Testis (tissue), 3 donors: ENCODE results near the gene CTBP2. TPM values are rescaled to one million over a fixed set of nuclear protein-coding genes. Genes with fewer than 3 reads are reported as not detected.
"Not testable (repeated sequence)": the region's sequence is repeated elsewhere in the genome, so short reads cannot be mapped to it uniquely, and the experiment has no call there.

Experiments
- DNase-seq: peaks from one replicate; pipeline ENCODE4 v3.0.0-alpha.2; 2019
- H3K27ac ChIP-seq, 2 donors: fragments of 200-600 bp; sonication (generic); one replicate each; pipeline ENCODE4 v1.5.1; 2019
- H3K27me3 ChIP-seq: fragments of 200-600 bp; sonication (generic); one replicate; pipeline ENCODE4 v1.5.1; 2019
- H3K36me3 ChIP-seq: fragments of 200-600 bp; sonication (generic); one replicate; pipeline ENCODE4 v1.5.1; 2017; ENCODE audit warnings: low read depth; ENCODE audit errors: missing control alignments
- H3K4me1 ChIP-seq: fragments of 200-600 bp; sonication (generic); one replicate; pipeline ENCODE4 v1.5.1; 2019
- H3K4me3 ChIP-seq, 2 donors: fragments of 200-600 bp; sonication (generic); one replicate each; pipeline ENCODE4 v1.5.1; 2017 to 2019
- H3K9me3 ChIP-seq: fragments of 200-600 bp; sonication (generic); one replicate; pipeline ENCODE4 v1.5.1; 2017
- POLR2A ChIP-seq: fragments of 450-650 bp; IDR thresholded peaks from one replicate; pipeline ENCODE4 v1.6.1; 2017; ENCODE audit warnings: antibody characterized with exemption, mild to moderate bottlenecking, moderate library complexity
- WGBS, 2 donors: methylation state at CpG; one replicate each; pipeline ENCODE4 v1.1.5; 2018; 5-methylcytosine and 5-hydroxymethylcytosine counted together
- intact Hi-C: fragments of 100-400 bp; cut with DNase I; formaldehyde crosslinking; loops from one replicate; pipeline ENCODE4 v1.15.1; 2023; ENCODE audit warnings: low total_unique reads
- polyA plus RNA-seq: library from polyadenylated mRNA; stranded (reverse); fragments of 350-450 nt; fragmentation: Illumina TruSeq; extraction: RNeasy Lipid Tissue Mini Kit (QIAGEN cat#74804); gene quantifications from one replicate; pipeline ENCODE4 v1.2.3, GENCODE V29; 2014; ENCODE audit warnings: low read depth, low replicate concordance; ENCODE audit not compliant: insufficient read depth
- total RNA-seq, 2 donors: library from RNA; depleted of rRNA; stranded (reverse); fragments of >200 nt; gene quantifications; one replicate each; pipeline ENCODE4 v1.2.3, GENCODE V29; 2016
- TF ChIP-seq, protein P1 (sequence below), 3 experiments: fragments of 450-650 bp in 2 of 3; fragments of 200-600 bp in 1 of 3; sonication (generic) in 1 of 3; IDR thresholded peaks; one replicate each; pipeline ENCODE4 v1.5.1; 2016 to 2019; ENCODE audit warnings: antibody characterized with exemption in 3 of 3, mild to moderate bottlenecking in 2 of 3, moderate library complexity in 1 of 3

The CTBP2 gene
- total and polyA plus RNA-seq, 3 donors from 2014 or later = 44.7 to 79.5 (median 52.4) TPM

DNA sequence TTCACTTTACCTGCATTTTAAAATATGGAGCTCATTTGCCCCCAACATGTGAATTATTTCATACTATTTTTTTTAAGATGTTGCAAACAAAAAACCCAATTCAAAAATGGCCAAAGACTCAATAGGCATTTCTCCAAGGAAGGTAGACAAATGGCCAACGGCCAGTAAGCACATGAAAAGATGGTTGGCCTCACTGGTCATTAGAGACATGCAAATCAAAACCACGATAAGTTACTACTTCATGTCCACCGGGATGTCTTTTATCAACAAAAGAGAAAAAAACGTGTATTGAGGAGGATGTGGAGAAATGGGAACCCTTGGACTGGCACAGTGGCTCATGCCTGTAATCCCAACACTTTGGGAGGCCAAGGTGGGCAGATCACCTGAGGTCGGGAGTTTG, 3.4 kb upstream of the CTBP2 start:
- Histone ChIP-seq H3K4me3 (no peak overlapping the region), H3K27ac (no peak overlapping the region), H3K27me3 (no peaks in the 10 kb centered on the region), H3K4me1 (no peaks in the 10 kb centered on the region), H3K9me3 (no peaks in the 10 kb centered on the region), H3K36me3 (no peaks in the 10 kb centered on the region)
- TF ChIP-seq, protein P1, sequence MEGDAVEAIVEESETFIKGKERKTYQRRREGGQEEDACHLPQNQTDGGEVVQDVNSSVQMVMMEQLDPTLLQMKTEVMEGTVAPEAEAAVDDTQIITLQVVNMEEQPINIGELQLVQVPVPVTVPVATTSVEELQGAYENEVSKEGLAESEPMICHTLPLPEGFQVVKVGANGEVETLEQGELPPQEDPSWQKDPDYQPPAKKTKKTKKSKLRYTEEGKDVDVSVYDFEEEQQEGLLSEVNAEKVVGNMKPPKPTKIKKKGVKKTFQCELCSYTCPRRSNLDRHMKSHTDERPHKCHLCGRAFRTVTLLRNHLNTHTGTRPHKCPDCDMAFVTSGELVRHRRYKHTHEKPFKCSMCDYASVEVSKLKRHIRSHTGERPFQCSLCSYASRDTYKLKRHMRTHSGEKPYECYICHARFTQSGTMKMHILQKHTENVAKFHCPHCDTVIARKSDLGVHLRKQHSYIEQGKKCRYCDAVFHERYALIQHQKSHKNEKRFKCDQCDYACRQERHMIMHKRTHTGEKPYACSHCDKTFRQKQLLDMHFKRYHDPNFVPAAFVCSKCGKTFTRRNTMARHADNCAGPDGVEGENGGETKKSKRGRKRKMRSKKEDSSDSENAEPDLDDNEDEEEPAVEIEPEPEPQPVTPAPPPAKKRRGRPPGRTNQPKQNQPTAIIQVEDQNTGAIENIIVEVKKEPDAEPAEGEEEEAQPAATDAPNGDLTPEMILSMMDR (IDR thresholded peaks at IDR 0.05) = no peak
- TF ChIP-seq POLR2A = no peak
- intact Hi-C loops = loop anchor here (5.0 kb wide), 1 partner anchor 107 kb away; no protein-coding TSS in a partner anchor
- DNase-seq = no peak
- WGBS, 2 donors = 60 to 62% methylated on average over 5 of the region's 5 CpGs

DNA sequence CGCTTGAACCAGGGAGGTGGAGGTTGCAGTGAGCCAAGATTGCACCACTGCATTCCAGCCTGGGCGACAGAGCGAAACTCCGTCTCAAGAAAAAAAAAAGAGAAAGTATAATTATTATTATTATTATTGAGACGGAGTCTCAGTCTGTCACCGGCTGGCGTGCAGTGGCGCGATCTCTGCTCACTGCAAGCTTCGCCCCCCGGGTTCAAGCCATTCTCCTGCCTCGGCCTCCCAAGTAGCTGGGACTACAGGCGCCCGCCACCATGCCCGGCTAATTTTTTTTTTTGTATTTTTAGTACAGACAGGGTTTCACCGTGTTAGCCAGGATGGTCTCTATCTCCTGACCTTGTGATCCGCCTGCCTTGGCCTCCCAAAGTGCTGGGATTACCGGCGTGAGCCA, 2.9 kb upstream of the CTBP2 start:
- intact Hi-C loops = loop anchor here (5.0 kb wide), 1 partner anchor 106 kb away; no protein-coding TSS in a partner anchor
- DNase-seq = not testable (repeated sequence)
- 63 to 73% methylated on average over 19 of the region's 19 CpGs for WGBS, 2 donors

DNA sequence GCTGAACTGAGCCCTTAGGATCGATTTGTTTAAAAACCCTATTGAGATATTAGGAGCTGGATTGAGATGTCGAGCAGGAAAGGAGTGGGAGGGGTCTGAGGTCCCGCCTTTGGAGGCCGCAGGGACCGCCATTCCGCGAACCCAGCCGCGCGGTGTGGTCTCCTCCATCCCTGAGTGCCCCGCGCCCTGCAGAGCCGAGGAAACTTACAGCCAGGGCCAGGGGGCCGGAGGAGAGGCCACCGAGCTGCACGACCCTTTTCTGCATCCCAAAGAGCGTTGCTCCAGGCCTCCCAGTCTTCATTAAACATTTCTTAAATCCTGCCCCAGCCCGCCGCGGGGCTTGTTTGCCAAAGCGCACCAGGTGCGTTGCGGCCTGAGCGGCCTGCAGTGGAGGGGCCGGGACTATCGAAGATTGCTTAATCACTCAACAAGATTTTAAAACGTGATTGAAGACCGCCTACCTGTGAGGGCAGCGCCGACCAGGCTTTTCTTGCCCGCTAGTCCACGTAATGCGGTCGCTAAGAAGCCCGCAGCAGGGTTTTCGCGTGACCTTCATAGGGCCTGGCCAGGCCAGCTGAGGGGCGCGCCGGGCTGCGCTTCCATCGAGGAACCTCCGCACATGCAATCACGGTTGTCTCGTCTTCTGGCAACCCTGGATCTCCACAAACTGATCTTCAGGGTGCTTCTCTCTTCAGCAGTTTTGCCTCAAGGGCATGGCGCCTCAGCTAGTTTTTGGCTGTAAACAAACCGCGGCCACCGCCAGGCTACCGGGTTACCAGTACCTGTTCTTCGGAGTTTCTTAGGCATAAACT, 2.0 kb upstream of the CTBP2 start:
- Histone ChIP-seq H3K4me1 (peaks cover 5% of the 10 kb centered on the region), H3K36me3 (no peaks in the 10 kb centered on the region), H3K27ac (peak overlapping the region; percentile 88 to 99), H3K9me3 (no peaks in the 10 kb centered on the region), H3K4me3 (peak overlapping the region; percentile 79 to 89), H3K27me3 (no peaks in the 10 kb centered on the region)
- WGBS, 2 donors = 46 to 52% methylated on average over 32 to 51 of the region's 51 CpGs
- DNase-seq = no peak
- intact Hi-C loops = loop anchor here (5.0 kb wide), 1 partner anchor 105 kb away; no protein-coding TSS in a partner anchor
- TF ChIP-seq, protein P1 (IDR thresholded peaks at IDR 0.05) = no peak
- TF ChIP-seq POLR2A = no peak

More for the DNA sequence above, 2.9 kb upstream of the CTBP2 start:
- H3K4me3 ChIP-seq, H3K27ac ChIP-seq, H3K27me3 ChIP-seq, H3K9me3 ChIP-seq, H3K4me1 ChIP-seq, H3K36me3 ChIP-seq: not testable (repeated sequence)

DNA sequence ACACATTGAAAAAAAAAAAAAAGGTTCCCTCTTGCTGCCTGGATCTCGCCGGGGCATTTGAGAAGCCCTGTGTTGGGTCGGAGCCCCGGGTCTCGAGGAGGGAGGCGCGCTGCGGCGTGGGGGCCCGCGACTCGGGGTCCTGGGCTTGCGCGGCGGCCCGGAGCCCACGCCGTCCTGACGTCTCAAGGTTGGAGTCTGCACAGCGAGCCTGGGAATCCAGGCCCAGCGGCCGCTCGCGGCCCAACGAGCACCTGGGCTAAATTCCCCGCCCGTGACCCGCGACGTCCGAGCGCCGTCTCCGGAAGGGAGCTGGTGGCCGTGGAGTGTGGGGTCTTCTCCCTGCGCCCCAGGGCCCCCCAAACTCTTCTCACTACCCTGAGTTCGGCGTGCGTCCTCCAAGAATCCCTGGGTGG, 1.4 kb upstream of the CTBP2 start:
- Histone ChIP-seq H3K27ac (peak overlapping the region; percentile 88 to 99), H3K4me1 (peaks cover 10% of the 10 kb centered on the region), H3K4me3 (peak overlapping the region; percentile 79 to 89), H3K9me3 (no peaks in the 10 kb centered on the region), H3K27me3 (no peaks in the 10 kb centered on the region), H3K36me3 (no peaks in the 10 kb centered on the region)
- DNase-seq = no peak
- 1 to 4% methylated on average over 17 to 39 of the region's 39 CpGs for WGBS, 2 donors
- intact Hi-C loops = loop anchor here (5.0 kb wide), 1 partner anchor 104 kb away; no protein-coding TSS in a partner anchor
- TF ChIP-seq, protein P1 (IDR thresholded peaks at IDR 0.05) = no peak
- TF ChIP-seq POLR2A = no peak

DNA sequence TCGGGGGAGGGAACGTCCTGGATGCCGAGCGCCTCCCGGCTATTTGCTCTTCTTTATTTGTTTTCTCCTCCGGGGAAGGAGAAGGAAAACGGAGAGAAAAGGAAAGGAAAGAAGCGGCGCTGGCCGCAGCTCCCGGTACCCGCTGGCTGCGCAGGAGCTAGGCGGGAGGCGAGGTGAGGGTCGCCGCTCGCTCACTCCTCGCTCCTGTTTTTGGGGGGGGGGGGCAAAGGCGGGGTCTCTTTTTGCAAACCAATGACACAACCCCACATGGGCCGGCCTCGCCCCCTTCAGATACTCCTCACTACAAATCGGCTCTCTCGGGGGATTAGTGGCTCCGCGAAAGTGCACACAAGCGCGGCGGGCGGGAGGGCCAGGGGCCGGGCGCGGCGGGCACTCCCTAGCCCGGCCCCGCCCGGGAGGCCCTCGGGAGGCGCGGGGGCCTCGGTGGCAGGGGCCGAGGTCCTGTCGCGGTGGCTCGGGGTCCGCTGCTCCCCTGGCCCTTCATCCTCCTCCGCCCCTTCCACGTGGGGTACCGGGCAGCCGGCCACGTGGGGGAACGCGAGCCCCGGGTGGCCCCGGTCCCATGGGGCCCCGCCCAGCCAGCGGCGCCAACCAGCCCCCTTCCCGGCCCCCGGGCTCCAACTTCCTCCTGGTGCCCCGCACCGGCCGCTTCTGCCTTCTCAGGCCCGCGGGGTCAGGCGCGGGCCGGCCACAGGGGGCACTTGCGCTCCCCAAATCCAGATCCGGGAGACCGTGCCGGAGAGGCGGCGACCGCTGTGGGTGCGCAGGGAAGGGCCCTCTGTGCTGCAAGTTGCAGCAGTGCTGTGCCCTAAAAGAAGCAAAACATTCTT, 718 bp upstream of the CTBP2 start:
- no peaks in the 10 kb centered on the region for H3K27me3 ChIP-seq
- peaks cover 15% of the 10 kb centered on the region for H3K4me1 ChIP-seq
- H3K36me3 ChIP-seq = no peaks in the 10 kb centered on the region
- no peak for TF ChIP-seq POLR2A
- TF ChIP-seq, protein P1 (IDR thresholded peaks at IDR 0.05) = peak; percentile 25 to 47 (median 29)
- H3K27ac ChIP-seq = peak overlapping the region; percentile 88 to 99
- no peaks in the 10 kb centered on the region for H3K9me3 ChIP-seq
- 0 to 1% methylated on average over 24 to 66 of the region's 76 CpGs for WGBS, 2 donors
- intact Hi-C loops = loop anchor here (5.0 kb wide), 1 partner anchor 104 kb away; no protein-coding TSS in a partner anchor
- peak; percentile 91 for DNase-seq
- H3K4me3 ChIP-seq = peak overlapping the region; percentile 79 to 89
